ENCODE measurements around the gene NCEH1. TPM values are rescaled to one million over a fixed set of nuclear protein-coding genes. Genes with fewer than 3 reads are reported as not detected.
A peak's percentile ranks its signal among the peaks of the same experiment; 100 is the strongest.

NCEH1 gene
- total and polyA plus RNA-seq, 2 of the 13 experiments (the other 11 are each of a cell fraction or from before 2014, with no cell fraction given) = 12.9 to 21.4 TPM

GRCh38 chr3:172659246-172660002, 51.4 kb downstream of the NCEH1 start:
- Histone ChIP-seq H3K9me3 (ENCODE audit: low read length) (no peaks in the 10 kb centered on the region), H2AFZ (ENCODE audit: low read length) (no peak overlapping the region), H3K27me3 (ENCODE audit: control insufficient read depth in 1 of 2, insufficient read depth in 2 of 2, low read length in 2 of 2) (no peaks in the 10 kb centered on the region), H4K20me1 (ENCODE audit: insufficient read depth, low read length) (no peaks in the 10 kb centered on the region), H3K4me2 (ENCODE audit: low read depth, low read length) (no peak overlapping the region), H3K4me3 (replicated peaks in 1 of 3; ENCODE audit: insufficient read depth in 1 of 3, low read depth in 2 of 3, low read length in 3 of 3) (no peak overlapping the region), H3K9ac (ENCODE audit: insufficient read depth, low read depth, low read length) (no peak overlapping the region), H3K79me2 (ENCODE audit: insufficient read depth, low read length) (no peaks in the 10 kb centered on the region), H3K36me3 (replicated peaks in 1 of 2; ENCODE audit: control insufficient read depth in 1 of 2, insufficient read depth in 2 of 2, low read length in 2 of 2) (no peaks in the 10 kb centered on the region), H3K27ac (ENCODE audit: extremely low read length, insufficient read depth, low read length) (peak overlapping the region; percentile 29), H3K4me1 (ENCODE audit: insufficient read depth, low read length) (peaks cover 38% of the 10 kb centered on the region)
- intact Hi-C loops (cut with micrococcal nuclease; ENCODE audit: unreplicated experiment) (loop anchor here (10.0 kb wide), 1 partner anchor 305 kb away; no protein-coding TSS in a partner anchor), in situ Hi-C loops (cut with HindIII; ENCODE audit: extremely low pct_ligation_motif_present, low pct_unique_long_range_greater_than_20kb) (no loop called here)
- ChIA-PET POLR2A (no interaction called here), CTCF (ENCODE audit: low intra/inter-chr PET ratio, low total read pairs) (no interaction called here)
- DNase-seq (ENCODE audit: low spot score) = no peak
- TF ChIP-seq USF2 (IDR thresholded peaks at IDR 0.05; ENCODE audit: low read depth, low read length) (no peak), USF2 (CRISPR knock-in tag; IDR thresholded peaks at IDR 0.05; ENCODE audit: borderline replicate concordance) (no peak), IRF9 (CRISPR knock-in tag; IDR thresholded peaks at IDR 0.05; ENCODE audit: borderline replicate concordance) (no peak), ZNF83 (CRISPR knock-in tag; IDR thresholded peaks at IDR 0.05; ENCODE audit: borderline replicate concordance) (no peak)
- 90% methylated on average over 3 of the region's 3 CpGs for WGBS (ENCODE audit: low lambda C conversion rate)
- no TSS peak for BruUV-seq (replicated peaks)
- peak; percentile 59 for ATAC-seq
- FAIRE-seq = no peak
